ENCODE results near the gene ID4.

GRCh38 chr6:19855536-19855935, 18.4 kb downstream of the ID4 start:
- TF ChIP-seq CTCF (conservative IDR thresholded peaks at IDR 0.05; ENCODE audit: low read length) (no peak), EZH2phosphoT487 (IDR thresholded peaks at IDR 0.05; ENCODE audit: borderline replicate concordance, low read depth, low read length) (no peak)
